Progenitor cell of endocrine pancreas (in vitro differentiated cells): ENCODE results near the gene COL27A1. TPM values are rescaled to one million over a fixed set of nuclear protein-coding genes. Genes with fewer than 3 reads are reported as not detected.
A peak's percentile ranks its signal among the peaks of the same experiment; 100 is the strongest.

Source experiments
- DNase-seq: peaks from one replicate; pipeline ENCODE4 v3.0.0; 2021; ENCODE audit warnings: low spot score; ENCODE audit not compliant: unreplicated experiment
- H3K27ac Mint-ChIP-seq: 2 replicates; pipeline ENCODE4 v1.8.0; 2021; ENCODE audit warnings: mild to moderate bottlenecking, moderate library complexity, mixed read lengths
- H3K27me3 Mint-ChIP-seq: 2 replicates; pipeline ENCODE4 v1.8.0; 2021; ENCODE audit warnings: mixed read lengths
- H3K36me3 Mint-ChIP-seq: 2 replicates; pipeline ENCODE4 v1.8.0; 2022; ENCODE audit warnings: mixed read lengths; ENCODE audit not compliant: insufficient read depth
- H3K4me1 Mint-ChIP-seq: 2 replicates; pipeline ENCODE4 v1.8.0; 2021; ENCODE audit warnings: low read depth, mixed read lengths
- H3K4me3 Mint-ChIP-seq: 2 replicates; pipeline ENCODE4 v1.8.0; 2021; ENCODE audit warnings: low read depth, mild to moderate bottlenecking, moderate library complexity, mixed read lengths
- H3K9me3 Mint-ChIP-seq: 2 replicates; pipeline ENCODE4 v1.8.0; 2021; ENCODE audit warnings: low read depth, mixed read lengths
- CTCF ChIP-seq: fragments of 200-600 bp; sonication (generic); IDR thresholded peaks from one replicate; pipeline ENCODE4 v1.5.0; 2021; ENCODE audit warnings: antibody characterized with exemption, mild to moderate bottlenecking; ENCODE audit not compliant: unreplicated experiment
- total RNA-seq: library from RNA; stranded (reverse); gene quantifications from 2 replicates; pipeline ENCODE4 v1.2.1, GENCODE V29; 2021

The COL27A1 gene
- total RNA-seq, 1 donor from 2014 or later, result 178 TPM

DNA sequence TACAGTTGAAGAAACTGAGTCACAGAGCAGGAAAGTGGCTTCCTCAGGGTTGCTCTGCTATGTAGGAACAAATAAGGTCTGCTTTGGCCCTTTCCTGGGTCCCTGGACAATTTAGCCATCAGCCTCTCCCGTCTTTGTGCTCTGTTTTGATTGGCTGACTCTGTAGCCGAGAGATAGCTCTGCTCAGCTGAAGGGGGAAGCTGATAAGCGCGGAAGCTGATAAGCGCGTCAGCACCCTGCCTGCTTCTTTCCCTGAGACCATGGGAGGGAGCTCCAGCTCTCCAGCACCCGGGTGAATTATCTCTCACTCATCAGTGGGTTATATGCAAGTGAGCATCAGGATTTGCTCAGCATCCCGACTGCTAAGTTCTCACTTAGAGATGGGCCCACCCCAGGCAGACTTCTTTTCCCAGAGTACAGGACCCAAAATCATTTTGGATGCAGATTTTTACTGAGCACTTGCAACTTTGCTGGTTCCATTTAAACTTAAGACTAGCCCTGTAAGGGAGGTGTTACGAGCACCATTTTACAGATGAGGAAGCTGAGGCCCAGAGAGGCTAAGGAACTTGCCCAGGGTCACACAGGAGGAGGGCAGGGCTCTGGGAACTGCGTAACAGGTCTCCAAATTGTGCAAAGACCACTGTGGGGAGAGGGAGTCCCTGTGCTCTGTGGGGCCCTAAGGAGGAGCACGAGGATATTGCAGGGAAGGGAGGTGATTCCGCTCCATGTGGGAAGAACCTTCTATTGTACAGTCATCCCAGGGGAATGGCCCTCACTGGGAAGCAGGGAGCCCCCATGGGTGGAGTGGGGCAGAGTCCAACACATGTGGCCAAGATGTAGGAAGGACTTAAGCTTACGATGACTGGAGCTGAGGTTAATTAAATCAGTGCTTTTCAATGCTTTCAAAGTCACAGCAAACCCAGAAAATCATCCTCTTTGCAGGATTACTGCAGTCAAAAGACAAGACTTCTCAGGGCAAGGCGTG is 83.8 kb downstream of the COL27A1 start:
- DNase-seq, result no peak
- Mint-ChIP-seq H3K4me1 (peaks cover 4% of the 10 kb centered on the region), H3K4me3 (no peak overlapping the region), H3K36me3 (peaks cover 22% of the 10 kb centered on the region), H3K27me3 (no peaks in the 10 kb centered on the region), H3K27ac (peak overlapping the region; percentile 39), H3K9me3 (no peaks in the 10 kb centered on the region)
- no peak for TF ChIP-seq CTCF

- H3K36me3 Mint-ChIP-seq, result peaks cover 21% of the 10 kb centered on the region
- no peak for TF ChIP-seq CTCF
- peaks cover 4% of the 10 kb centered on the region for H3K4me1 Mint-ChIP-seq
- no peak overlapping the region for H3K27ac Mint-ChIP-seq
- DNase-seq, result no peak
- no peaks in the 10 kb centered on the region for H3K27me3 Mint-ChIP-seq
- H3K4me3 Mint-ChIP-seq, result no peak overlapping the region
- H3K9me3 Mint-ChIP-seq, result no peaks in the 10 kb centered on the region
Observed at GRCh38 chr9:114240216-114240615, 84.9 kb downstream of the COL27A1 start.

GRCh38 chr9:114240647-114241558 is 85.6 kb downstream of the COL27A1 start:
- Mint-ChIP-seq H3K4me1 (peaks cover 4% of the 10 kb centered on the region), H3K4me3 (no peak overlapping the region), H3K36me3 (peaks cover 19% of the 10 kb centered on the region), H3K9me3 (no peaks in the 10 kb centered on the region), H3K27me3 (no peaks in the 10 kb centered on the region), H3K27ac (no peak overlapping the region)
- TF ChIP-seq CTCF, result no peak
- DNase-seq, result no peak

- no peak for DNase-seq
- peaks cover 4% of the 10 kb centered on the region for H3K4me1 Mint-ChIP-seq
- H3K27ac Mint-ChIP-seq, result no peak overlapping the region
- H3K9me3 Mint-ChIP-seq, result no peaks in the 10 kb centered on the region
- TF ChIP-seq CTCF, result no peak
- no peak overlapping the region for H3K4me3 Mint-ChIP-seq
- H3K27me3 Mint-ChIP-seq, result no peaks in the 10 kb centered on the region
- H3K36me3 Mint-ChIP-seq, result peaks cover 20% of the 10 kb centered on the region
Observed at GRCh38 chr9:114242837-114243236, 87.5 kb downstream of the COL27A1 start.

GRCh38 chr9:114243240-114243639 is 87.9 kb downstream of the COL27A1 start:
- Mint-ChIP-seq H3K4me3 (no peak overlapping the region), H3K9me3 (no peaks in the 10 kb centered on the region), H3K4me1 (peaks cover 4% of the 10 kb centered on the region), H3K27ac (no peak overlapping the region), H3K27me3 (no peaks in the 10 kb centered on the region), H3K36me3 (peaks cover 20% of the 10 kb centered on the region)
- DNase-seq, result no peak
- TF ChIP-seq CTCF, result no peak
